Measurements from ENCODE around the gene DNAH8. TPM values are rescaled to one million over a fixed set of nuclear protein-coding genes. Genes with fewer than 3 reads are reported as not detected.

DNAH8 gene
- polyA plus RNA-seq, 3 donors: not detected

DNA sequence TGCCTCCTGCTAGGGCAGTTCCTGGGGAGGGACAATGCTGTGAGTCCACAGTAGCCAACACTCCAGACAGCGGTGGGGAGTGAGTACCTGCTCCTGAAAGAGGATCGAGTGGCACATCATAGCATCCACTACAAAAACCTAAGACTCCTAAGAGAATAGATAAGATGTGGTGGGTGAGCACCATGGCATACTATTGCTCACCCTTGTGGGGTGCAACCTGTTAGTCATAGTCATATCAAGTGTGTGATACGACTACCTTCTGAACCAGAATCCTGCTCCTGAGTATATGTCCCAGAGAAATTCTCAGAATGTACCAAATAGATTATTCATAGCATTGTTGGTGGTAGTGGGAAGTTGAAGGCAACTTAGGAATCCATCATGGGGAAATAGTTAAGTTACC, 270.7 kb downstream of the DNAH8 start:
- intact Hi-C loops (cut with micrococcal nuclease): no loop called here

DNA sequence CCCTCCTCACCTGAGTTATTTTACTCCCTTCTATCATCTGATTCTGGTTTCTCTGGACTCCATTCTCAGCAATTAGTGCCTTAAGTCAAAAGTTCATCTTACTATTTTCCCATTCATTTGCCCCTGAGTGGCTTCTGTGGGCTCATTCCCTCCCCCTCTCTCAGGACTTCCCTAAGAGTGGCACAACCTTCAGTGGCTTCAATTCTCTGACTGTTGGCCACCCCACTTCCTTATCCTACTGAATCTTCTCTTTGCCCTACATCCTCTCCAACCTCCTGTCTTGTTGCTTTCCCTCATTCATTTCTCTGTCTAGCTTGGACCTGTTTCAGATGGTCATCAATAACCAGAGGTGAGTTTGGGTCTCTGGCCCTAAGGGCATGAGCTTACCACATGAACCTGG, 272.4 kb downstream of the DNAH8 start:
- Mint-ChIP-seq H3K27ac (no peak overlapping the region), H3K4me1 (no peaks in the 10 kb centered on the region), H3K9me3 (no peaks in the 10 kb centered on the region), H3K36me3 (no peaks in the 10 kb centered on the region), H3K27me3 (ENCODE audit: low read depth in 3 of 3) (peaks cover 6 to 9% (median 7%) of the 10 kb centered on the region in 3 donors), H3K4me3 (no peak overlapping the region)
- no peak overlapping the region for H3K4me2 ChIP-seq (replicated peaks; ENCODE audit: extremely low read depth, low read length, poor library complexity, severe bottlenecking)
- no peaks in the 10 kb centered on the region for H3K4me1 ChIP-seq (ENCODE audit: control insufficient read depth in 1 of 2, insufficient read depth in 2 of 2, low read length in 2 of 2)
- H3K27me3 ChIP-seq (ENCODE audit: control insufficient read depth in 2 of 2, insufficient read depth in 2 of 2, low read length in 2 of 2): peaks cover 3 to 8% of the 10 kb centered on the region in 2 donors
- no peak for DNase-seq
- H3K4me3 ChIP-seq (replicated peaks in 1 of 3; ENCODE audit: low read depth in 2 of 3, low read length in 3 of 3): no peak overlapping the region
- intact Hi-C loops (cut with micrococcal nuclease): no loop called here
- no peaks in the 10 kb centered on the region for H4K20me1 ChIP-seq (ENCODE audit: insufficient read depth, low read length)
- no peak overlapping the region for H2AFZ ChIP-seq (ENCODE audit: insufficient read depth, low read depth, low read length, poor library complexity, severe bottlenecking)
- TF ChIP-seq, protein P1, sequence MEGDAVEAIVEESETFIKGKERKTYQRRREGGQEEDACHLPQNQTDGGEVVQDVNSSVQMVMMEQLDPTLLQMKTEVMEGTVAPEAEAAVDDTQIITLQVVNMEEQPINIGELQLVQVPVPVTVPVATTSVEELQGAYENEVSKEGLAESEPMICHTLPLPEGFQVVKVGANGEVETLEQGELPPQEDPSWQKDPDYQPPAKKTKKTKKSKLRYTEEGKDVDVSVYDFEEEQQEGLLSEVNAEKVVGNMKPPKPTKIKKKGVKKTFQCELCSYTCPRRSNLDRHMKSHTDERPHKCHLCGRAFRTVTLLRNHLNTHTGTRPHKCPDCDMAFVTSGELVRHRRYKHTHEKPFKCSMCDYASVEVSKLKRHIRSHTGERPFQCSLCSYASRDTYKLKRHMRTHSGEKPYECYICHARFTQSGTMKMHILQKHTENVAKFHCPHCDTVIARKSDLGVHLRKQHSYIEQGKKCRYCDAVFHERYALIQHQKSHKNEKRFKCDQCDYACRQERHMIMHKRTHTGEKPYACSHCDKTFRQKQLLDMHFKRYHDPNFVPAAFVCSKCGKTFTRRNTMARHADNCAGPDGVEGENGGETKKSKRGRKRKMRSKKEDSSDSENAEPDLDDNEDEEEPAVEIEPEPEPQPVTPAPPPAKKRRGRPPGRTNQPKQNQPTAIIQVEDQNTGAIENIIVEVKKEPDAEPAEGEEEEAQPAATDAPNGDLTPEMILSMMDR (IDR thresholded peaks at IDR 0.05): no peak
- H3K27ac ChIP-seq (ENCODE audit: low read depth in 1 of 2, low read length in 2 of 2): no peak overlapping the region
- no peaks in the 10 kb centered on the region for H3K36me3 ChIP-seq (replicated peaks in 1 of 2; ENCODE audit: control insufficient read depth in 1 of 2, insufficient read depth in 2 of 2, low read length in 2 of 2)
- H3K9me3 ChIP-seq (replicated peaks in 1 of 2; ENCODE audit: control insufficient read depth in 1 of 2, insufficient read depth in 1 of 2, low read length in 2 of 2): no peaks in the 10 kb centered on the region
- no peak overlapping the region for H3K9ac ChIP-seq (ENCODE audit: insufficient read depth, low read length, poor library complexity, severe bottlenecking)
- no peaks in the 10 kb centered on the region for H3K79me2 ChIP-seq (ENCODE audit: insufficient read depth, low read length)

More for the DNA sequence above, 270.7 kb downstream of the DNAH8 start:
- Histone ChIP-seq H3K27me3 (ENCODE audit: control insufficient read depth in 2 of 2, insufficient read depth in 2 of 2, low read length in 2 of 2) (peaks cover 4 to 12% of the 10 kb centered on the region in 2 donors), H3K9ac (ENCODE audit: insufficient read depth, low read length, poor library complexity, severe bottlenecking) (no peak overlapping the region), H2AFZ (ENCODE audit: insufficient read depth, low read depth, low read length, poor library complexity, severe bottlenecking) (no peak overlapping the region), H3K27ac (ENCODE audit: low read depth in 1 of 2, low read length in 2 of 2) (no peak overlapping the region), H4K20me1 (ENCODE audit: insufficient read depth, low read length) (no peaks in the 10 kb centered on the region), H3K79me2 (ENCODE audit: insufficient read depth, low read length) (no peaks in the 10 kb centered on the region), H3K9me3 (replicated peaks in 1 of 2; ENCODE audit: control insufficient read depth in 1 of 2, insufficient read depth in 1 of 2, low read length in 2 of 2) (no peaks in the 10 kb centered on the region), H3K4me2 (replicated peaks; ENCODE audit: extremely low read depth, low read length, poor library complexity, severe bottlenecking) (no peak overlapping the region), H3K4me3 (replicated peaks in 1 of 3; ENCODE audit: low read depth in 2 of 3, low read length in 3 of 3) (no peak overlapping the region), H3K4me1 (ENCODE audit: control insufficient read depth in 1 of 2, insufficient read depth in 2 of 2, low read length in 2 of 2) (no peaks in the 10 kb centered on the region), H3K36me3 (replicated peaks in 1 of 2; ENCODE audit: control insufficient read depth in 1 of 2, insufficient read depth in 2 of 2, low read length in 2 of 2) (no peaks in the 10 kb centered on the region)
- Mint-ChIP-seq H3K27ac (no peak overlapping the region), H3K4me3 (no peak overlapping the region), H3K36me3 (no peaks in the 10 kb centered on the region), H3K27me3 (ENCODE audit: low read depth in 3 of 3) (peaks cover 3 to 5% (median 4%) of the 10 kb centered on the region in 3 donors), H3K9me3 (no peaks in the 10 kb centered on the region), H3K4me1 (no peaks in the 10 kb centered on the region)
- WGBS (ENCODE audit: insufficient coverage): no CpG with 5 or more reads among the region's 3 CpGs
- TF ChIP-seq, protein P1 (IDR thresholded peaks at IDR 0.05): no peak
- DNase-seq: no peak

All from CD14-positive monocyte (primary cell).